Measurements from ENCODE around the gene GADD45B.
"Not testable (repeated sequence)": the region's sequence is repeated elsewhere in the genome, so short reads cannot be mapped to it uniquely, and the experiment has no call there.

GADD45B gene

GRCh38 chr19:2469915-2470200 lies 6.1 kb upstream of the GADD45B start:
- DNase-seq = not testable (repeated sequence)

GRCh38 chr19:2474232-2475017 lies 1.5 kb upstream of the GADD45B start:
- DNase-seq = peak; percentile 70

GRCh38 chr19:2475018-2475701 lies 767 bp upstream of the GADD45B start:
- DNase-seq = no peak

GRCh38 chr19:2476451-2477140 lies 669 bp downstream of the GADD45B start:
- no peak for DNase-seq

GRCh38 chr19:2477141-2477710 lies 1.3 kb downstream of the GADD45B start:
- no peak for DNase-seq

- no peak for DNase-seq
Measured at GRCh38 chr19:2477732-2478191, 1.8 kb downstream of the GADD45B start.

GRCh38 chr19:2478278-2478755 lies 2.4 kb downstream of the GADD45B start:
- no peak for DNase-seq

GRCh38 chr19:2478756-2479555 lies 3.0 kb downstream of the GADD45B start:
- no peak for DNase-seq

- no peak for DNase-seq
Measured at GRCh38 chr19:2479556-2480194, 3.7 kb downstream of the GADD45B start.

- DNase-seq = no peak
Measured at GRCh38 chr19:2481466-2481865, 5.5 kb downstream of the GADD45B start.

- DNase-seq = no peak
Measured at GRCh38 chr19:2482354-2483038, 6.6 kb downstream of the GADD45B start.

- no peak for DNase-seq
Measured at GRCh38 chr19:2483084-2483483, 7.2 kb downstream of the GADD45B start.

GRCh38 chr19:2483484-2484151 lies 7.7 kb downstream of the GADD45B start:
- no peak for DNase-seq

GRCh38 chr19:2484178-2484937 lies 8.4 kb downstream of the GADD45B start:
- no peak for DNase-seq

GRCh38 chr19:2485428-2485827 lies 9.5 kb downstream of the GADD45B start:
- no peak for DNase-seq

GRCh38 chr19:2487090-2487489 lies 11.2 kb downstream of the GADD45B start:
- DNase-seq = no peak

- no peak for DNase-seq
Measured at GRCh38 chr19:2487842-2488241, 11.9 kb downstream of the GADD45B start.

- DNase-seq = no peak
Measured at GRCh38 chr19:2488405-2488941, 12.5 kb downstream of the GADD45B start.

GRCh38 chr19:2488942-2489731 lies 13.2 kb downstream of the GADD45B start:
- DNase-seq = no peak

Measured in NCI-H1048 (cell line).